ENCODE measurements around the gene PSMD12.
"Not testable (repeated sequence)": the region's sequence is repeated elsewhere in the genome, so short reads cannot be mapped to it uniquely, and the experiment has no call there.

Gene PSMD12

DNA sequence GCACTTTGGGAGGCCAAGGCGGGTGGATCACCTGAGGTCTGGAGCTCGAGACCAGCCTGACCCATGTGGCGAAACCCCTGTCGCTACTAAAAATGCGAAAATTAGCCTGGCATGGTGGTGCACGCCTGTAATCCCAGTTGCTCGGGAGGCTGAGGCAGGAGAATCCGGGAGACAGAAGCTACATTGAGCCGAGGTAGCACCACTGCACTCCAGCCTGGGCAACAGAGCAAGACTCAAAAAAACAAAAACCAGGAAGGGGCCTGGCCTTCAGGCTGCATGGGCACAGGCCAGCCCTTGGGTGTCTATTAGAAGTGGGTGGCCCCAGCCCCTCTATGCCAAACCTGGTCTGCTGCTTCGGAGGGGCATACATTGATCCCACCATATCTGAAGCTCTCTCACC, 56.0 kb downstream of the PSMD12 start:
- DNase-seq = no peak

- not testable (repeated sequence) for DNase-seq
Observed at GRCh38 chr17:67305446-67306235, 60.7 kb downstream of the PSMD12 start.

- DNase-seq = no peak
Observed at GRCh38 chr17:67297454-67297960, 68.9 kb downstream of the PSMD12 start.

GRCh38 chr17:67294451-67295199, 71.8 kb downstream of the PSMD12 start:
- DNase-seq = no peak

DNA sequence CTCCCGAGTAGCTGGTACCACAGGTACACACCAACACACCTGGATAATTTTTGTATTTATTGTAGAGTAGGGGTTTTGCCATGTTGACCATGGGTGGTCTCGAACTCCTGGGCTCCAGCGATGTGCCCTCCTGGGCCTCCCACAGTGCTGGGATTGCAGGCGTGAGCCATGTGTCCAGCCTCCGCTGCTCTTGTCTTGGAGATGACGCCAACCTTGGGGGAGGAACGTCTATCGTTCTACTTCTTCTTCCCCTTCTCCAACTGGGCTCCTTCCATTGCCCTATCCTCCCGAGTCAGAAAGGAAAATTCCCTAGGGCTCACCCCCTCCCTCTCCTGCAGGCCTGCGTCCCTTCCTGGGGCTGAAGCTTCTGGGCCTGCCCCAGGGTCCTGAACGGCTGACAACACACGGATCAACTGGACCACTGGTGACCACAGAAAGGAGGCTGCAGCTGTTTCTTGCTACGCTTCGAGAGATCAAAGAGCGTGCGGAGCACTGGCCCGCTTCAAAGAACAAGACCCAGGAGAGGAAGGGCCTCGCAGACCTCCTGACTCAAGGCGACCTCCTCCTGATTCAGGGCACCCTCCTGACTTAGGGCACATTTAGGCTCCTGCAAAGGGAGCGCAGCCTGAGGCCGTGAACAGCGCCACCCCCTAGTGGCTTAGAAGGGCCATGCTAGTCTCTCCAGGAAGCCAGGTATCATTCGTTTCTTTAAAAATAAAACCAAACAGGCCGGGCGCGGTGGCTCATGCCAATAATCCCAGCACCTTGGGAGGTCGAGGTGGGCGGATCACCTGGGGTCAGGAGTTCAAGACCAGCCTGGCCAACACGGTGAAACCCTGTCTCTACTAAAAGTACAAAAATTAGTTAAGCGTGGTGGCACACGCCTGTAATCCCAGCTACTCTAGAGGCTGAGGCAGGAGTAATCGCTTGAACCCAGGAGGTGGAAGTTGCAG, 72.8 kb downstream of the PSMD12 start:
- DNase-seq = peak; percentile 56

DNA sequence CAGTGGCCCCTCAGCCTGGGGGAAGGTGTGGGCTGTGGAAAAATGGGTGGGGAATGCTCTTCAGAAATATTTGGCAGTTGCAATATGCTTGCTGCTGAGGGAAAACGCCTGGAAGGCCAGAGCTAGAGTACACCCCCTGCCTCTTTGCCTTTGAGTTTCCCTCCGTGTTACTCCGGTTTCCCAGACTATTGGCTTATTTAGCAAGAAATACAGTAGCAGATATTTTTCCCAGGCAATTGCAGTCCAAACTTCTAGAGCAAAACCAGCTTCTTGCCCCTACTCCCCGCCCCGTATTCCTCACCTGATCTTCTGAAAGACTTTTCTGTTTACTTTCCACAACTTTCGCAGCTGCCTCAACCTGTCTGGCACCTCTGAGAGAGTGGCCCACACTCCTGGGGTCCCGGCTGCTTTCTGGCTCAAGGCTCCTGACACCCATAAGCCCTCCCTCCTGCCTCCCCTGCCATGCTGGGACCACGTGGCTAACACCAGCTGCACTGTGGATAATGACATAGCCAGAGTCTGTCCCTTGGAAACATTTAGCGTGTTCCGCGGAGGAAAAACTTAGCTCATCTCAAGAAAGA, 75.6 kb downstream of the PSMD12 start:
- no peak for DNase-seq

DNA sequence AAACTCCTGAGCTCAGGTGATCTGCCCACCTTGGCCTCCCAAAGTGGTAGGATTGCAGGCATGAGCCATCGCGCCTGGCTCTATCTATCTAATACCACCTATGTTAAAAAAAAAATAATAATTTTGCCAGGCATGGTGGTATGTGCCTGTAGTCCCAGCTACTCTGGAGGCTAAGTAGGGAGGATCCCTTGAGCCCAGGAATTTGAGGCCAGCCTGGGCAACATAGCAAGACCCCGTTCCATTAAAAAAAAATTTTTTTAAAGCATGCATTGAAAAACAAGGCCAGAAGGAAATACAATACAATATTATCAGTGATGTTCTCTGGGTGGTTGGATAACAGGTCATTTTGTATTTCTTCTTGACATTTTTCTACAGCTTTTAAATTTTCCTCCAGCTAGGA, 76.1 kb downstream of the PSMD12 start:
- no peak for DNase-seq

- peak; percentile 26 for DNase-seq
Observed at GRCh38 chr17:67289181-67289876, 77.0 kb downstream of the PSMD12 start.

All from right kidney (tissue), 1 donor.